ENCODE measurements around the gene RNF223.

The RNF223 gene

GRCh38 chr1:1062348-1063163 is 11.6 kb downstream of the RNF223 start:
- Histone ChIP-seq H3K23ac (ENCODE audit: low read depth, low read length, poor library complexity) (peak overlapping the region; percentile 61), H4K8ac (ENCODE audit: low read depth, low read length) (no peak overlapping the region), H3K4ac (ENCODE audit: low read length) (peak overlapping the region; percentile 19), H3K27ac (replicated peaks; ENCODE audit: low read length) (no peak overlapping the region), H3K14ac (ENCODE audit: low read length) (peak overlapping the region; percentile 49), H3K4me3 (ENCODE audit: low read length in 2 of 2) (no peak overlapping the region), H4K91ac (ENCODE audit: low read depth, low read length, poor library complexity) (peak overlapping the region; percentile 64), H2BK120ac (ENCODE audit: low read depth, low read length) (no peak overlapping the region), H2AK5ac (ENCODE audit: low read depth, low read length) (peak overlapping the region; percentile 96), H2BK12ac (ENCODE audit: low read length) (peak overlapping the region; percentile 77), H2BK15ac (ENCODE audit: low read length) (peak overlapping the region; percentile 79), H3K4me2 (ENCODE audit: insufficient read depth, low read length, poor library complexity, severe bottlenecking) (no peak overlapping the region), H2BK5ac (ENCODE audit: low read length) (peak overlapping the region; percentile 39), H3K27me3 (ENCODE audit: control insufficient read depth in 3 of 3, insufficient read depth in 3 of 3, low read depth in 1 of 3, low read length in 3 of 3) (peaks cover 4 to 67% (median 48%) of the 10 kb centered on the region in 3 experiments), H3K9me3 (replicated peaks in 1 of 2; ENCODE audit: control insufficient read depth in 2 of 2, insufficient read depth in 1 of 2, low read depth in 1 of 2, low read length in 2 of 2) (no peaks in the 10 kb centered on the region), H3K36me3 (replicated peaks in 1 of 2; ENCODE audit: control insufficient read depth in 2 of 2, insufficient read depth in 2 of 2, low read length in 2 of 2) (no peaks in the 10 kb centered on the region), H3K9ac (ENCODE audit: low read depth, low read length, poor library complexity) (no peak overlapping the region), H2AFZ (ENCODE audit: low read length) (peak overlapping the region; percentile 61), H3K79me1 (ENCODE audit: low read depth, low read length) (no peaks in the 10 kb centered on the region), H3K4me1 (ENCODE audit: control insufficient read depth in 2 of 2, insufficient read depth in 1 of 2, low read depth in 1 of 2, low read length in 2 of 2) (peaks cover 31 to 36% of the 10 kb centered on the region in 2 donors), H3K18ac (ENCODE audit: low read length) (peak overlapping the region; percentile 89)
- DNase-seq (ENCODE audit: low spot score): no peak
- no CpG with 5 or more reads among the region's 29 CpGs for WGBS, 2 donors (ENCODE audit: extremely low coverage in 2 of 2, insufficient read length in 2 of 2, insufficient replicate concordance in 1 of 2)

GRCh38 chr1:1061682-1062345 is 12.3 kb downstream of the RNF223 start:
- H3K27me3 ChIP-seq (ENCODE audit: control insufficient read depth in 3 of 3, insufficient read depth in 3 of 3, low read depth in 1 of 3, low read length in 3 of 3): peaks cover 4 to 62% (median 46%) of the 10 kb centered on the region in 3 experiments
- WGBS, 2 donors (ENCODE audit: extremely low coverage in 2 of 2, insufficient read length in 2 of 2, insufficient replicate concordance in 1 of 2): no CpG with 5 or more reads among the region's 18 CpGs
- no peak for DNase-seq (ENCODE audit: low spot score)

GRCh38 chr1:1060281-1061000 is 13.7 kb downstream of the RNF223 start:
- Histone ChIP-seq H4K91ac (ENCODE audit: low read depth, low read length, poor library complexity) (no peak overlapping the region), H2BK15ac (ENCODE audit: low read length) (peak overlapping the region; percentile 92), H3K4ac (ENCODE audit: low read length) (no peak overlapping the region), H3K4me1 (ENCODE audit: control insufficient read depth in 2 of 2, insufficient read depth in 1 of 2, low read depth in 1 of 2, low read length in 2 of 2) (peaks cover 31 to 36% of the 10 kb centered on the region in 2 donors), H3K4me3 (ENCODE audit: low read length in 2 of 2) (peak overlapping the region in 1 of 2 donors; percentile 40), H3K27ac (replicated peaks; ENCODE audit: low read length) (no peak overlapping the region), H2BK5ac (ENCODE audit: low read length) (peak overlapping the region; percentile 82), H3K14ac (ENCODE audit: low read length) (peak overlapping the region; percentile 21), H3K36me3 (replicated peaks in 1 of 2; ENCODE audit: control insufficient read depth in 2 of 2, insufficient read depth in 2 of 2, low read length in 2 of 2) (peaks cover 0 to 2% of the 10 kb centered on the region in 2 donors), H2BK12ac (ENCODE audit: low read length) (no peak overlapping the region), H3K27me3 (ENCODE audit: control insufficient read depth in 3 of 3, insufficient read depth in 3 of 3, low read depth in 1 of 3, low read length in 3 of 3) (peaks cover 4 to 49% (median 46%) of the 10 kb centered on the region in 3 experiments), H2BK120ac (ENCODE audit: low read depth, low read length) (no peak overlapping the region), H3K79me1 (ENCODE audit: low read depth, low read length) (no peaks in the 10 kb centered on the region), H3K9me3 (replicated peaks in 1 of 2; ENCODE audit: control insufficient read depth in 2 of 2, insufficient read depth in 1 of 2, low read depth in 1 of 2, low read length in 2 of 2) (no peaks in the 10 kb centered on the region), H3K9ac (ENCODE audit: low read depth, low read length, poor library complexity) (no peak overlapping the region), H4K8ac (ENCODE audit: low read depth, low read length) (no peak overlapping the region), H3K4me2 (ENCODE audit: insufficient read depth, low read length, poor library complexity, severe bottlenecking) (peak overlapping the region; percentile 95), H3K23ac (ENCODE audit: low read depth, low read length, poor library complexity) (peak overlapping the region; percentile 73), H2AFZ (ENCODE audit: low read length) (no peak overlapping the region), H3K18ac (ENCODE audit: low read length) (peak overlapping the region; percentile 71), H2AK5ac (ENCODE audit: low read depth, low read length) (peak overlapping the region; percentile 63)
- DNase-seq (ENCODE audit: low spot score): no peak
- no CpG with 5 or more reads among the region's 38 CpGs for WGBS, 2 donors (ENCODE audit: extremely low coverage in 2 of 2, insufficient read length in 2 of 2, insufficient replicate concordance in 1 of 2)

More at GRCh38 chr1:1061682-1062345, 12.3 kb downstream of the RNF223 start:
- Histone ChIP-seq H3K9me3 (replicated peaks in 1 of 2; ENCODE audit: control insufficient read depth in 2 of 2, insufficient read depth in 1 of 2, low read depth in 1 of 2, low read length in 2 of 2) (no peaks in the 10 kb centered on the region), H3K4me1 (ENCODE audit: control insufficient read depth in 2 of 2, insufficient read depth in 1 of 2, low read depth in 1 of 2, low read length in 2 of 2) (peaks cover 31 to 36% of the 10 kb centered on the region in 2 donors), H2AK5ac (ENCODE audit: low read depth, low read length) (peak overlapping the region; percentile 96), H3K4ac (ENCODE audit: low read length) (no peak overlapping the region), H3K9ac (ENCODE audit: low read depth, low read length, poor library complexity) (peak overlapping the region; percentile 44), H2AFZ (ENCODE audit: low read length) (peak overlapping the region; percentile 61), H2BK120ac (ENCODE audit: low read depth, low read length) (no peak overlapping the region), H2BK5ac (ENCODE audit: low read length) (peak overlapping the region; percentile 24), H3K79me1 (ENCODE audit: low read depth, low read length) (no peaks in the 10 kb centered on the region), H2BK12ac (ENCODE audit: low read length) (no peak overlapping the region), H2BK15ac (ENCODE audit: low read length) (peak overlapping the region; percentile 81), H3K36me3 (replicated peaks in 1 of 2; ENCODE audit: control insufficient read depth in 2 of 2, insufficient read depth in 2 of 2, low read length in 2 of 2) (no peaks in the 10 kb centered on the region), H4K91ac (ENCODE audit: low read depth, low read length, poor library complexity) (no peak overlapping the region), H3K4me2 (ENCODE audit: insufficient read depth, low read length, poor library complexity, severe bottlenecking) (no peak overlapping the region), H3K27ac (replicated peaks; ENCODE audit: low read length) (no peak overlapping the region), H3K23ac (ENCODE audit: low read depth, low read length, poor library complexity) (no peak overlapping the region), H3K14ac (ENCODE audit: low read length) (no peak overlapping the region), H4K8ac (ENCODE audit: low read depth, low read length) (no peak overlapping the region), H3K18ac (ENCODE audit: low read length) (peak overlapping the region; percentile 89), H3K4me3 (ENCODE audit: low read length in 2 of 2) (no peak overlapping the region)

Data from neuronal stem cell (in vitro differentiated cells).